CD4-positive, alpha-beta T cell treated with Interleukin-4 for 1 hour (primary cell): ENCODE measurements around the gene ZNF280C.
A peak's percentile ranks its signal among the peaks of the same experiment; 100 is the strongest.

ENCODE experiments used
- DNase-seq, 2 donors: peaks; one replicate each; pipeline ENCODE4 v3.0.0-alpha.2; 2020 to 2022

Gene ZNF280C

DNA sequence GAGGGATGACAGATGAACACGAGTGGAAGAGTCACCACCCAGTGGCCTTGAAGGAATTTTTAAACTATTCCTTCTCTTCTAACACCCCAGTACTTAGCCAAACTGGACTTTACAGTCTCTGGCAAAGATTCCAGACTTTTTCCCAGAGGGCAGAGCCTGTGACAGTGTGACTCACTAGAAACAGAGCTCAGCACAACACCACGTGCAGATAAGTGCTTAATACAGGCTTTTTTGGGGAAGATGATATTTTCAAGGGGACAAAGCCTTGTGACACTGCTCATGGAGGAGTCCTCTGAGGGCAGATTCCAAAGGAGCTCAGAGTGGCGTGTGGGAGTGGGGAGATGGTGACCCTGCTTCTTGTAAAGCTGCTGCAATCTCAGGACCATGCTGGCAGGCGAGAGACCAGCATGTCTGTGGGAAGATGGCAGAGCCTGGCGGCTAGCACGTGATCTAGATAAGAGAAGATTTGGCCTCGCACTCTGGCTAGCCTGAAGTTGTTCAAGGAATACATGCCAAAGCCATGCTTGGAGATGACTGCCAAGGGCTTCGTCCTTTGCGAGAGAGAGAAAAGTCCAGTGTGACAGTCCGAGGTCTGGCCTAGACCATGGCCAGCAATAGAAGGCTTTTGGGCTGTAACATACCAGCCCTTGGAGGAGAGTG is 94.5 kb downstream of the ZNF280C start:
- no peak for DNase-seq

DNA sequence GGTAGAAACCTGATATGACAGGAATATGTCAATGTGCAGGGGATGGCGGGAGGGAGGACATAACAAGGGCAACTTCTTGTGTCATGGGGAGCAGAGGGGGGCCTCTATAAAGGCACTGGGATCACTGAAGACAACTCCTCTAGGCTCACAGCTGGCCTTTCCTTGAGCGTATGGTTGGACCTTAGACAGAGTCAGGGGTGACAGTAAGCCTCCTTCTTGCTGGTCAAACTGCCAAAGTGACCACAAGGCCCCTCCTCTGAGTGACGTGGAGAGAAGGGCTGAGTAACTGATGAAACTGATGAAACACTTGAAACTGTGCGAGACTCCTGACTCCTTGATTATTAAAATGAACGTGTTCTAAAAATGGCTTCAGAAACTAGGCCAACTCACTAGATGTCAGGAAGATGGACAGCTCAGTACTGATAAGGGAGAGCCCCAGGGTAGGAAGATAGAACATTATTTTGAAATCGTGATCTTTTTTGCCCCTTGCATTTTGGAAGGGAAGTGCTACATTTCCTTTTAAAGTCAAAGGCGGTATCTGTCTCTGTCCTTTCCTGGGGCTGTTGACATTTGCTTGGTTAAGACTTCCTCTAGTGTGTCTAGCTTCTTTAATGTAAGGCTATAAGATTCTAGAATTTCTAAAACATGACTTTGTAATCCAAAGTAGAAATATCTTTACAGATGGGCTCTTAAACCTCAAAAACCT is 95.4 kb downstream of the ZNF280C start:
- DNase-seq: peak; percentile 33 to 46

DNA sequence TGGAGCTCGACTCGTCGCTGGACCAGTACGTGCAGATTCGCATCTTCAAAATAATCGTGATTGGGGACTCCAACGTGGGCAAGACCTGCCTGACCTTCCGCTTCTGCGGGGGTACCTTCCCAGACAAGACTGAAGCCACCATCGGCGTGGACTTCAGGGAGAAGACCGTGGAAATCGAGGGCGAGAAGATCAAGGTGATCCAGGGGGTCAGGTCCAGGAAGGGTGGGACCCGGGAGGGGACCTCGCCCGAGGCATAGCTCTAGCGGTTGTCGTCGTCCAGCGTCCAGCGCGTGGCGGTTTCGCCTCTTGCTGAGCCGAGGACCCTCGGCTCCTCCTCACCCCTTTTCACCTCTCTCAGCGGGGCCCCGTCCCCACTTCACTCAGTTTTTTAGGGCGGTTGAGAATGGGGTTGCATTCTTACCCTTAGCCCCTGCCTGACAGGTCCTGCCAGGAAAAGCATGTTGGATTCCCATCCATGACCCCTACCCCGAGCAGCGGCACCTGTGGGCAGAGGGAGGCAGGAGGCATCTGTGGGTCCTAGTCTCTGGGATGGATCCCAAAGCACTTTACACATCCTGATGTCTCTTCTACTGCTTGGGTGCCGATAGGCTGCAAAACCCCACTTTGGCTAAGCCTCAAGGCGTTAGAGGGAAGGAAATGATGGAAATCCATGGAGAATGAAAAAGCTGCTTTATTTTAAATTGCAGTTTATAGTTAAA is 96.4 kb downstream of the ZNF280C start:
- no peak for DNase-seq

DNA sequence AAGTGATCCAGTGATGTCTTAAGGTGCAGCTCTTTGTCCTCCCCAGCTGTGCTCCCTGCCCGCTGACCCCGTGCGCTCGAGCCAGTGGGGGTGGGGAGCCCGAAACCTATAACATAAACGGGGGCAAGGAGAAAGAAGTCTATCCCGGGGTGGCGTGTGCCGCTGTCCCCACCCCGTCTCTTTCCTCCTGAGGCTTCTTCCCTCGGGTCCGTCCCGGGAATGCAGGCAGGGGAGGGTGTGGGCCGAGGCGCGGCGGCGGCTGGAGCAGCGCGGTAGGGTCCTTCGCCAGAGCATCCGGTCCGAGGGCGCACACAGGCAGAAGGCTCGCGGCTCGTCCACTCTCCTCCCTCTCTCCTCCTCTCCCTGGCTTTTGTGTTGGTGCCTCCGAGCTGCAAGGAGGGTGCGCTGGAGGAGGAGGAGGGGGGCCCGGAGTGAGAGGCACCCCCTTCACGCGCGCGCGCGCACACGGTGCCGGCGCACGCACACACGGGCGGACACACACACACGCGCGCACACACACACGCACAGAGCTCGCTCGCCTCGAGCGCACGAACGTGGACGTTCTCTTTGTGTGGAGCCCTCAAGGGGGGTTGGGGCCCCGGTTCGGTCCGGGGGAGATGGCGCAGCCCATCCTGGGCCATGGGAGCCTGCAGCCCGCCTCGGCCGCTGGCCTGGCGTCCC is 97.1 kb downstream of the ZNF280C start, which contains the start of gene RAB33A:
Gene RAB33A (plus strand): TSS at position 517 of the 681 bp plus-strand sequence. CDS start 101 bp downstream, at position 618.
- DNase-seq: peak; percentile 49 to 51

DNA sequence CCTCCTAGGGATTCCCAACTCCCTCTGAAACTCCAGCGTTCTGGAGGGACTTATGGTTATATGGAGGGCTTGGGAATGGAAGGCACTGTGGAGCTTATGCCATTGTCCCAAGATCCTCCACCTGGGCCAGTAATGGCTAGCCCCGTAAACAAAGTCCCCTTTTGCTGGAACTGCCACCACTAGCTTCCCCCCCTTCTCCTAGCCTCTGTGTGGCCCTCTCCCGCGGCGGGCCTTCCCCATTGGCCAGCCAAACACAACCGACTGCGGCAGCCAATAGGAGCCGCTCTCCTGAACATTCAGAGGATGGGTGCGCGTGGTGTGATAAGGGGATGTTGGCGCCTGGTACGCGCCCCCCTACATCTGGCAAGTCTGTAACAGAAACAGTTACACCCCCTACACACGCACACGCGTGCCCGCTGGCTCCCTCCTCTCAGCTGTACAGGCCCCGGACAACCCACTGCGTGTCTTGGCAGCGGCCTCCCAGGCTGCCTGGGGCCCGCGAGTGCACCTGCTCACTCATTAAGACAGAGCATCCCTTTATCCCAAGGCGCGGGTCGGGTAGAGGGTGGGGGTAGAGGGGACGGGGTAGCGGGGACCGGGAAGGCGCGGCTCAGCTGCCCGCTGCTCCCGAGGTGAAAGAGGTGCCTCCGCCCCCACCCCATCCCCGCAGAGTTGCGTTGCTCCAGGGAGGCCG is 97.8 kb downstream of the ZNF280C start:
- DNase-seq: peak; percentile 71 to 74

DNA sequence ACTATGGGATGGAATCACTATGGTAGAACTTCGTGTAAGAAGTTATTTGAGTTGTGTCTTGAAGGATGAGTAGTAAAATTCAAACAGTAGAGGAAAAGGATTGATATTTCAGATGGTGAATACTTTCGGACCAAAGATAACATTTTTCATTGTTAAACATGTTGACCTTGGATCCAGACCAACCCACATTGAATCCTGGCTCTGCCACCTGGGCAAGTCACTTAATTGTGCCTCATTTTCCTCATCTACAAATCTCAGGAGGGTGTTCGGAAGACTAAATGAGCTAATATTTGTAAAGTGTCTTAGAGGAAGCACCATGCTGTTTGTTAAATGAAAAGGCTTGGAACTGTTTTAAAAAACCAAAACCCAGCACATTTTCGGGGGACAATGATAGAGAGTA is 101.7 kb downstream of the ZNF280C start:
- DNase-seq: no peak

DNA sequence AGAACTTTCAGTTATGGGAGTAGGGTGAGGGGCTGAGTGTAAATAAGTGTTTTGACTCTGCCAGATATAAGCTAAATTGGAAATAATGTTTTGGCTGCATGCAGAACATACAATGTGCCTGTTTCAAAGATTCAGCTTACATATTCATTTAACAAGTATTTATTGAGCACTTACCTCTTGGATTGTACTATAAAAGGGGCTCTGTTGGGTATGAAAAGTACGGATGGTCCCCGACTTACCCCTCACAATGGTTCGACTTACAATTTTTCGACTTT is 102.3 kb downstream of the ZNF280C start:
- no peak for DNase-seq

DNA sequence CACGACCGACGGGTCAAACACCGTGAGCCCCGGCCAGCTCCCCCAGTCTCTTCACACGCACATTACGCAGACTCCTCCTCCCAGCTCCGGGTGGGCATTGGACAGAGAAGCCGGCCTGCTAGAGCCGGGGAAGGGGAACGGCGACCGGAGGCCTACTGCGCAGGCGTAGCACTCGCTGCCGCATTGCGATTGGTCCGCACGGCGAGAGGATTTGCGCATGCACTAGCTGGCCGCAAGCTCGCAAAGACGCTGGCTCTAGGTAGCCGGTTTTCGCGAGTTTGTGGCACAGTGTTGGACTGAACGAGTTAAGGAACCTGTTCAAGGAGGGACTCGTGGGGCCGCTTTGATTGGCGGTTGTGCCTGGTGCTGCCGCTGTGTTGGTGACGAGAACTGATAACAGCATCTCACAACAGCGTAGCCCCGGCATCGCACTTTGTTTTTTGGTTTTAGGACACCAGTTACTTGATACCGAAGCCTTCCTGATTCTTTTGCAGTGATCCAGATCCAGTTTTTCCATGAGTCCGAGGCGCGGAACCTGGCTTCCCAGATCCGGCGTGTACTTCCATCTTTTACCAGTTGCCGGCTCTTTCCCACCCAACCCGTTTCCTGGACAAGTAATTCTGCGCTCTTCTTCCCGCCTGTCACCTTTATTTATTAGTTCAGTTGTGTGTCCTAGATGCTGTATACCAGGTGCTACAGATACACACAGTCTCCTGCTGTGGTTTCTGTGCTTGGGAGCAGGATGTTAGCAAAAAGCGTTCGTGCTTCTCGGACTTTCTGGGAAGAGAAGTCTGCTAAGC is 102.8 kb downstream of the ZNF280C start, which contains the start of gene AIFM1:
Gene AIFM1 (minus strand): TSS at position 139 of the 800 bp plus-strand sequence. CDS start 185 bp downstream, outside the sequence.
- DNase-seq: peak; percentile 92

DNA sequence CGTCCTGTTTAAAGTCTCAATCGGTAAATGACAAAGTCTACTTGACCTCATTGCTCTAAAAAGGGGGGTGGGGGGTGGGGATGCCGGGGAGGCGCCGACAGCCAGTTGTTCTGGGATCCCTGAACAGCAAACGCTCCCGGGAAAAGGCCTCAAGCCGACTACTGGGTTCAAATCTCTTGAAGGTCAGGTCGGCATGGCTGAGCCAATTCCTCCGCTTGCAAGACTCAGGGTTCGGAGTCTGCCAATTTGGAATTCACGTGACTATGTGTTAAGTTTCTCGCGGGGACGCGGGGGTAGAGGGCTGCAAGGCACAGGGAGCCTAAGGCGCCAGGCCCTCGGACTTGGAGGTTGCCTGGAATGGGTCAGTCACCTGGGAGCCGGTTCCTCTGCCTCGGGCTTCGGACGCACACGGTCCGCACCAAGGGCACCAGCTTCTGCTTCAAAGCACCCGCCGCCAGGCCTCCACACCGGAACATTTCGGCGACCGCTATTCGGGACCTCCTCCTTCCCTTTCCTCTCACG is 103.5 kb downstream of the ZNF280C start:
- DNase-seq: no peak

DNA sequence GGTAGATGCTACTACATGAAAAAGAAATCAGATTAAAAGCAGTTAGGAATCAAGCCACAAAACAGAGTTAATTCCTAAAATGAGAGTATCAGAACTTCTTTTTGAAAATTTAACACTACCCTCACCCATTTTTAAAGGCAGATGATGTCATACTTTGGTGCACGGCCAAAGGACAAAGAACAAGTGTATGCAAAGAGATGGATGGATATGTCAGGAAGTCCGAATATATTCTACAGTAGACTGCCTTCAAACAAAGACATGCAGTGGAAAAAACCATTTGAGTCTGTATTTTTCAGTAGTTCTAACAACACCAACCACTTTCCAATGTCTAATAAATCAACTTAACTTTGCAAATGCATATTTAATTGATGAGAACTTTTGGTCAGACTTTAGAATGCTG is 105.3 kb downstream of the ZNF280C start:
- no peak for DNase-seq

DNA sequence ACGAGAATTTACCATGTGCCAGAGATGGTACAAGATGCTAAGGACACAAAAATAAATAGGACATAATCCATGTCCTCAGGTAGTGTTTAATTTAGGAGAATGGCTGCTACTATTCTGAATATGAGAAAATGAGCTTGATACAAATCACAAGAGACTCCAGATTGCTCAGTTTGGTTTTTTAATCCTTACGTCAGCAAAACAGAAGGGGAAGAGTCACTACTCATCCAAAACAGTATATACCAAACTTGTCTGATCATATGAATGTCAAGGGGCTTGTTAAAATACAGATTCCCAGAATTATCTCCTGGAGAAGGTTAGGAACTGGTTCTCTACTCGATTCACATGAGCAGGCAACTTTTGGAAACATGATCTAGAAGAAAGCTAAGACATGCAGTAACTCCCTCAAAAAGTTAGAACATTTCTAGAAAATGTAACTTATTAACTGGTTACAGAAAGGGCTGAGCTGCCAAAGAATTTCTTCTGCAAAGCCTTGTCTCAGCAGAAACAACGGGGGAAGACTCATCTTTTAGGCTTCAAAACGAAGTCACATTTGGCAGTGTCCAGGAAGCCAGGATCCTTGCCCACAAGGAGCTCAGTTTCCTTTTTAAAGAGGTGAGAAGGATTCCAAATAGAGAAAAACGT is 106.5 kb downstream of the ZNF280C start:
- DNase-seq: no peak

DNA sequence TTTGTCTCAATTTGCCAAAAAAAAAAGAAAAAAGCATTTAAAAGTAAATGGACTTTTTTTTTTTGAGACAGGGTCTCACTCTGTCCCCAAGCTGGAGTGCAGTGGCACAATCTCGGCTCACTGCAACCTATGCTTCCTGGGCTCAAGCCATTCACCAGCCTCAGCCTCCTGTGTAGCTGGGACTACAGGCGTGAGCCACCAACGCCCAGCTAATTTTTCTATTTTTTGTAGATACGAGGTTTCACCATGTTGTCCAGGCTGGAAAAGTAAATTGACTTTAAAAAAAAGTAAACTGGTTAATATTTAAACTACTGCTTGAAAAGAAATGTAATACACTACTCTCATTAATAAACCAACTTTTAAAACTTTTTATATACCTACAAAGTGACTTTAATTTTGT is 108.9 kb downstream of the ZNF280C start:
- no peak for DNase-seq

DNA sequence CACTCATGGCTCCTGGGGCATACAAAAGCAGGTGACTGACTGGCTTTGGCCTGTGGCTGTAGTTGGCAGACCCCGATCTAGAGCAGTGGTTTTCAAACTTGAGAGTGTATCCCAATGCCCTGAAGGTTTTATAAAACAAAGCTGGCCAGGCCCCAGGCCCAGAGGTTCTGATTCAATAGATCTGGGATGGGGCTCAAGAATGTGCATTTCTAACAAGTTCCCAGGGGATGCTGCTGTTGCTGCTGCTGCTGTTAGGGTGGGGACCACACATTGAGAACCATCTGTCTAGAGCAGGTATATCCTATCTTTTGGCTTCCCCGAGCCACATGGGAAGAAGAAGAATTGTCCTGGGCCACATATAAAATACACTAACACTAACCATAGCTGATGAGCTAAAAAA is 110.4 kb downstream of the ZNF280C start:
- no peak for DNase-seq

DNA sequence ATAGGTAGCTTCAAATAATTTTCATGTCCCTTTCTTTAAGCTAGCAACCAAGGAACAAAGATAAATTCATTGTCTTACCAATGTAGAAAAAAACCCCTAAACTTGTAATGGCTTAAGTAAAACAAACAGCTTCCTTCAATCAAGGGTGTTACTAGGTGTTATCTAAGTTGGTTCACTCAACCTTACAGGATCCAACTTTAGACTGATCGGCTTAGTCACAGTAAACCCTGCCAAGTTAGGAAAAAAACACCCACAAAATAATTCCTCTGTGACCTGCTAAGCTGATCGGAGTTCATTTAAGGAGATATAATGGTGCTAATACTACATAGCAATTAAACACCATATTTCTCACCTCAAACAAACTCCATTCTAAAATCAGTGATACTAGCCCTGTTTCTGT is 113.1 kb downstream of the ZNF280C start:
- DNase-seq: no peak
